DND-41 (cell line): ENCODE measurements around the gene ERGIC1.

Experiments
- ATAC-seq: fragments of 200-7000 bp; cut with Tn5 transposase; 3 replicates; pipeline ENCODE4 v1.9.1; 2021; ENCODE audit warnings: low read depth; ENCODE audit not compliant: insufficient read depth
- DNase-seq: peaks from one replicate; pipeline ENCODE4 v3.0.0-alpha.2; 2020
- H2AFZ ChIP-seq: 2 replicates; pipeline ENCODE4 v1.6.0; 2012; ENCODE audit warnings: low read depth, low read length
- H3K27ac ChIP-seq: 2 replicates; pipeline ENCODE4 v1.5.1; 2012; ENCODE audit warnings: low read length, inconsistent platforms
- H3K27me3 ChIP-seq: fragments of 200-600 bp; sonication (generic); 2 replicates; pipeline ENCODE4 v1.6.0; 2012; ENCODE audit warnings: low read length, mild to moderate bottlenecking, inconsistent platforms; ENCODE audit not compliant: insufficient read depth, poor library complexity
- H3K36me3 ChIP-seq: 2 replicates; pipeline ENCODE4 v1.5.1; 2012; ENCODE audit warnings: low read length, inconsistent platforms; ENCODE audit not compliant: insufficient read depth
- H3K4me1 ChIP-seq: 2 replicates; pipeline ENCODE4 v1.5.1; 2012; ENCODE audit warnings: mild to moderate bottlenecking, low read length; ENCODE audit not compliant: insufficient read depth
- H3K4me2 ChIP-seq: 2 replicates; pipeline ENCODE4 v1.6.0; 2012; ENCODE audit warnings: mild to moderate bottlenecking, moderate library complexity, low read length, inconsistent platforms; ENCODE audit not compliant: insufficient read depth
- H3K4me3 ChIP-seq, 2 experiments: fragments of 200-600 bp in 1 of 2; shearing (Covaris generic) in 1 of 2; 2 replicates each; pipeline ENCODE4 v1.5.1; 2012 to 2016; ENCODE audit warnings: inconsistent platforms in 2 of 2, low read length in 2 of 2, mild to moderate bottlenecking in 2 of 2, low read depth in 1 of 2, moderate library complexity in 1 of 2
- H3K79me2 ChIP-seq: 2 replicates; pipeline ENCODE4 v1.6.0; 2012; ENCODE audit warnings: low read length, inconsistent platforms; ENCODE audit not compliant: insufficient read depth
- H3K9ac ChIP-seq: 2 replicates; pipeline ENCODE4 v1.6.0; 2012; ENCODE audit warnings: low read depth, mild to moderate bottlenecking, inconsistent platforms, low read length, moderate library complexity
- H3K9me3 ChIP-seq: 2 replicates; pipeline ENCODE4 v1.5.1; 2012; ENCODE audit warnings: low read length, moderate library complexity, mild to moderate bottlenecking, inconsistent platforms; ENCODE audit not compliant: insufficient read depth, severe bottlenecking
- H4K20me1 ChIP-seq: 2 replicates; pipeline ENCODE4 v1.6.0; 2012; ENCODE audit warnings: low read length; ENCODE audit not compliant: insufficient read depth
- CTCF ChIP-seq: IDR thresholded peaks from 2 replicates; pipeline ENCODE4 v1.5.1; 2012; ENCODE audit warnings: borderline replicate concordance, low read length, moderate library complexity, mild to moderate bottlenecking; ENCODE audit not compliant: poor library complexity, severe bottlenecking; ENCODE audit errors: extremely low read depth
- EZH2 ChIP-seq: IDR thresholded peaks from 3 replicates; pipeline ENCODE4 v1.6.1; 2012; ENCODE audit warnings: borderline replicate concordance, low read depth, mild to moderate bottlenecking, moderate library complexity, low read length, inconsistent platforms; ENCODE audit not compliant: severe bottlenecking

Gene ERGIC1

GRCh38 chr5:172877466-172878260 is 43.6 kb downstream of the ERGIC1 start:
- Histone ChIP-seq H3K79me2 (peaks cover 26% of the 10 kb centered on the region), H3K9ac (no peak overlapping the region), H3K27ac (no peak overlapping the region), H3K4me3 (no peak overlapping the region), H3K27me3 (no peaks in the 10 kb centered on the region), H3K36me3 (no peaks in the 10 kb centered on the region), H4K20me1 (peaks cover 34% of the 10 kb centered on the region; the same call in 1 of the 2 replicates), H3K9me3 (no peaks in the 10 kb centered on the region), H3K4me2 (no peak overlapping the region), H2AFZ (no peak overlapping the region), H3K4me1 (no peaks in the 10 kb centered on the region)
- no peak for TF ChIP-seq CTCF
- TF ChIP-seq EZH2: no peak
- ATAC-seq: no peak
- no peak for DNase-seq

- ATAC-seq: no peak
- H4K20me1 ChIP-seq: peaks cover 36% of the 10 kb centered on the region; the same call in 1 of the 2 replicates
- H2AFZ ChIP-seq: no peak overlapping the region
- no peak for DNase-seq
- TF ChIP-seq EZH2: no peak
- no peak for TF ChIP-seq CTCF
- H3K4me1 ChIP-seq: no peaks in the 10 kb centered on the region
- H3K9ac ChIP-seq: no peak overlapping the region
- no peaks in the 10 kb centered on the region for H3K36me3 ChIP-seq
- no peaks in the 10 kb centered on the region for H3K9me3 ChIP-seq
- peaks cover 26% of the 10 kb centered on the region for H3K79me2 ChIP-seq
- H3K4me3 ChIP-seq: no peak overlapping the region
- no peak overlapping the region for H3K4me2 ChIP-seq
- no peak overlapping the region for H3K27ac ChIP-seq
- H3K27me3 ChIP-seq: no peaks in the 10 kb centered on the region
These were observed 44.5 kb downstream of the ERGIC1 start for GRCh38 chr5:172878585-172878932.

- Histone ChIP-seq H3K27me3 (no peaks in the 10 kb centered on the region), H4K20me1 (peaks cover 35% of the 10 kb centered on the region; the same call in 1 of the 2 replicates), H3K4me3 (no peak overlapping the region), H3K27ac (no peak overlapping the region), H3K4me1 (no peaks in the 10 kb centered on the region), H3K9ac (no peak overlapping the region), H2AFZ (no peak overlapping the region), H3K4me2 (no peak overlapping the region), H3K36me3 (no peaks in the 10 kb centered on the region), H3K79me2 (peaks cover 26% of the 10 kb centered on the region), H3K9me3 (no peaks in the 10 kb centered on the region)
- ATAC-seq (no peak), DNase-seq (no peak)
- TF ChIP-seq CTCF (no peak), EZH2 (no peak)
These were observed 45.1 kb downstream of the ERGIC1 start for GRCh38 chr5:172878933-172879752.
